GM21381 (cell line): ENCODE results near the gene TOR1AIP1.
A peak's percentile ranks its signal among the peaks of the same experiment; 100 is the strongest.

Source experiments
- ATAC-seq: cut with Tn5 transposase; IDR thresholded peaks from one replicate; pipeline ENCODE4 v1.9.1; 2021; ENCODE audit warnings: mild to moderate bottlenecking, moderate library complexity; ENCODE audit not compliant: unreplicated experiment

TOR1AIP1 gene

DNA sequence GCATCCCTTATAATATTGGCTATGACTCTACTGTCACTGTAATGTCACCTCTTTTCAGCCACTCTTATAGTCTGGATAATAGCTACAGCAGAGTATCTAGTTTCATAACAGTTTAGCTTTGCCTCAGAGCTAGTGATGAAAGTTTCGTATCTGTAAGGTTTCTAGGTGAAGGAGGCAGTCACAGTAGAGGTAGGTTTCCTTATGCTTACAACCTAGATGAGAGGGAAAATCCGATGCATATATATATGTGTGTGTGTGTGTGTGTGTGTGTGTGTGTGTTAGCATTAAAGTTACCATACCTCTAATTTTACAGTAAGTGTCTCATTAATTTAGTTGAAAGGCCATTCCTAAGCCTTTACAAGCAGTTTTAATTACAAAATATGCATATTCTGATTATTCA, 2.3 kb upstream of the TOR1AIP1 start:
- no peak for ATAC-seq

GRCh38 chr1:179881642-179882252, 338 bp upstream of the TOR1AIP1 start:
- no peak for ATAC-seq

- peak; percentile 5 for ATAC-seq
Measured at GRCh38 chr1:179883040-179883744, 1.1 kb downstream of the TOR1AIP1 start.

GRCh38 chr1:179883745-179884138, 1.7 kb downstream of the TOR1AIP1 start:
- ATAC-seq = no peak

DNA sequence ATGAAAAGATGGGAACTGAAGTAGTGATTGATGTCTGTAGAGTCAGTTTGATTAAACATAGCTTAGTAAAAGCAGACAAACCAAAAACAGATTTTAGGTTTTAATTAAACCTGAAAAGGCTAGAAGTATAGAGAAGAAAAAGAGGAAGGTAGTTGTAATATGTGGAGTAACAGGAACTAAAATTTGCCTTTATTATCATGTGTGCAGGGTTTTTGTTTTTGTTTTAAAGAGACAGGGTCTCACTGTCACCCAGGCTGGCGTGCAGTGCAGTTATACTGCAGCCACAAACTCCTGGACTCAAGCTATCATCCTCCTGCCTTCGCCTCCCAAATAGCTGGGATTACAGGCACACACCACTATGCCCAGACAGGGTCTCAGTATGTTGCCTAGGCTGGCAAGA, 6.0 kb downstream of the TOR1AIP1 start:
- ATAC-seq = no peak

DNA sequence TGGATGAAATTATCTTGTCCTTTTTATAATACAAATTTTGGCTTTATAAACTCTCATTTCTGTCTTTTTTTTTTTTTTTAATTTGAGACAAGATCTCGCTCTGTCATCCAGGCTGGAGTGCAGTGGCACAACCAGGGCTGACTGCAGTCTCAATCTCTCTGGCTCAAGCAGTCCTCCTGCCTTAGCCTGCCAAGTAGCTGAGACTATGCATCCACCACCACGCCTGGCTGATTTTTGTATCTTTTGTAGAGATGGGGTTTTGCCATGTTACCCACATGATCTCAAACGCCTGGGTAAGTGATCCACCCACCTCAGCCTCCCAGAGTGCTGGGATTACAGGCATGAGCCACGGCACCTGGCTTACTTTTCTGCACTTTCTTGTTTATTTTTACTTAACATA, 7.5 kb downstream of the TOR1AIP1 start:
- ATAC-seq = no peak

DNA sequence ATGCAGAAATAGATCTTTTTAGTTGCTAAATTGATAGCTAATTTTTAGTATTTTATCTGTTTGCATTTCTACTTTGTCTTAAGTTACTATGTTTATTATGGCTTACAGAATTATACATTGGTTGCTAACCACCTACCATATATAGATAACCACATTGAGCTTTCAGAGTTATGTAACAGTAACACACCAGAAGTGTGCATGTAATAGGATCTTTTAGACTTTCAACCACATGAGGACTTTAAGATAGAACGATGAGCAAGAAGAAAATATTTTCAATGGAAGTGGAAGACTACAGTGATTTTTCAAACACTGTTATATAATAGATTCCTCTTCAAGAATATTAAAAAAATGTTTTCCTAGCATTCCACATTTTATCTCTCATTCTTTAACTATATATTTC, 28.8 kb downstream of the TOR1AIP1 start:
- no peak for ATAC-seq

DNA sequence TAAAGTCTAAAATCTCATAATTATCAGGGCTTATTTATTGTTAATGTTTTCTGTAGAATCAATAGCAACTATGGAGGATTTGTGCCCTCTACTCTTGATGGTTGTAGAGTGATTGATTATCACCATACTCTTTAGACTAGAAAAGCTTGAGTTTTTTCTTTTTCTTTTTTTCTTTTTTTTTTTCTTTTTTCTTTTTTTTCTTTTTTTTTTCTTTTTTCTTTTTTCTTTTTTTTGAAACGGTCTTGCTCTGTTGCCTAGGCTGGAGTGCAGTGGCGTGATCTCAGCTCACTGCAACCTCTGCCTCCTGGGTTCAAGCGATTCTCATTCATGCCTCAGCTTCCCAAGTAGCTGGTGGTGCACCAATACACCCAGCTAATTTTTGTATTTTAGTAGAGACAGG, 29.7 kb downstream of the TOR1AIP1 start:
- no peak for ATAC-seq

- ATAC-seq = no peak
Measured at GRCh38 chr1:179917601-179918429, 35.7 kb downstream of the TOR1AIP1 start.

DNA sequence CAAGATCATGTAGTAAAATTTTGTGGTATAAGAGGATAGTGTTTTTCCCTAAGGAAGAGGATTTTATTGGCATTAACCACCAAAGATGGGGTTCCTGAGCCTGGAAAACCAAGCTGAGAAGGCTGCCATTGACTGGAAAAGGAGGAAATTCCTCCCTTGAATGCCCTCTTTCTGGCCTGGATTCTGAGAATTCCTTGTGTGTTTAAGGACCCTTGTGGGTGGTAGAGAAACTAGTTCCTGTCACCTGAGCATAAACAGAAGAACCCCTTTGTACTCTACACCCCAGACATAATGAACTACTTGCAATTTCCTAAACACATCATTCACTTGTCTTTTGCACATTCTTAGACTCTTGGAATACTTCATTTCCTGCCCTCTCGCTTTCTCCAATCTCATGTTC, 39.4 kb downstream of the TOR1AIP1 start:
- no peak for ATAC-seq

DNA sequence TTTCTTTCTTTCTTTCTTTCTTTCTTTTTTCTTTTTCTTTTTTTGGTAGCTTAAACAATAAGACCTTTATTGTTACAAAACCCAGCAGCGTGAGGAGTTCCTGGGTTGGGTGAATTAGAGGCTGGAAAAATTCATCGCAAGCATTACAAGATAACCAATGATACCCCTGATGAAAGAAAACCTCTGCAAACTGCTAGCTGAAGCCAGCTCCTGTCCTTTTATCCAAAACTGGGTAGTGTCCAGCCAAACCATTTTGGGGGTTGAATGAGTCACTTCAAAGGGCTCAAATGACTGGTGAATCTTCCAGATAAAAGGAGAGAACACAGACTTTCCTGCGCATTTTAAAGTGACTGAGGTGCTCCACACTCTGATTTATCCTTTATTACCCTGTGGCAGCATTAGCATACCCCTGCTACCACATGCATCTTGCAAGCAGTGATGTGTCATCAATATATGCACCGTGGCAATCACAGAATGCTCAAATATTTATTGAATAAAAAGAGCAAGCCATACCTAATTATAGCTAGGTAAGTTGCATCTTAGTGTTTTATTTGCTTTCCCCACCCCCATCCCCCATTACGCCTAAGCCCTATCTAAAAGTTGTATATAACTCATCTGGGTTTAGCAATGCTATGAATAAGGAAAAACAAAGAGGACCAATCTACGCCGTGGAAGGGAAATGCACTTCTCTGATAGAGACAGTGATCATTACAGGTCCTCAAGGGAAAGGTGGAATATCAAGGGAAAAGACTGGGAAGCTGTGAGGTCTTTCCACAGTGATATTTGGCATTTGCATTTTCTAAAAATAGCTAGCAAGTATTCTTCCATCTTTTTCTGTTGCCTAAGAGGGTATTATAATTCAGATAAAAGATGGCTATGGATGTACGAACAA, 40.1 kb downstream of the TOR1AIP1 start:
- no peak for ATAC-seq

DNA sequence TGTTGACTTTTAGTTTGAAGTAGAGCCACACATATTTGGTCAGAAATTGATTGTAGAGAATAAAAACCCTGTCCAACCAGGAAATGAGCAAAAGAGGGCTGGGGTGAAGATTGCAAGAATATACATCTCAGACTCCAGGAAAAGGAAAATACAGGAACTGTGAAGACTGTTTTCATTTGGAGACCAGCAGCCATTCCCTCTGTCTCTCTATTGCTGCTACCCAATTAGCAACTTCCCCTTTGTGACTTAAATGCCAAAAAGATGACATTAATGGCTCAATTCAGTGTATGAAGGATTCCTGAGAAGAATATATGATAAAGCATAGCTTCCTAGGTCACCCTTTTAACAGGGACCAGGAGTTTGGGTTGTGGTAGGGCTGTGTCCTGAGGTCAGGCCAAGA, 40.9 kb downstream of the TOR1AIP1 start:
- ATAC-seq = no peak

DNA sequence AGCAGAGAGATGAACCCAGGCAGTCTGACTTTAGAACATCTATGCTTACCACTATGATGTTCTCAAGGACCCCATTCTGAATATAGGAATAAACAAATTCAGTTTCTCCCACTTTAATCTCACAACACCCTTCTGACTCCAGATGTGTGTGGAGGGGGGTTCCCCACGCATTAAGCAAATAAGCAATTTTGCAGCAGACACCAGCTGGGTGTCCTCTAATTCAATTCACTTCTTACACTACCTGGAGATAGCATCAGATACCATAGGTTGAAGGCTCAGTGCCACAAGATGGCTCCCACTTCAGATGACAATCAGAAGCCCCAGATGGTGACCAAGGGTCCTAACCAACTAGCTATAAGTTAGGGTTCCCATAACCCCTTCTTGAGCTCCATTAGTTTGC, 42.2 kb downstream of the TOR1AIP1 start:
- no peak for ATAC-seq

- ATAC-seq = no peak
Measured at GRCh38 chr1:179925302-179925701, 43.2 kb downstream of the TOR1AIP1 start.

DNA sequence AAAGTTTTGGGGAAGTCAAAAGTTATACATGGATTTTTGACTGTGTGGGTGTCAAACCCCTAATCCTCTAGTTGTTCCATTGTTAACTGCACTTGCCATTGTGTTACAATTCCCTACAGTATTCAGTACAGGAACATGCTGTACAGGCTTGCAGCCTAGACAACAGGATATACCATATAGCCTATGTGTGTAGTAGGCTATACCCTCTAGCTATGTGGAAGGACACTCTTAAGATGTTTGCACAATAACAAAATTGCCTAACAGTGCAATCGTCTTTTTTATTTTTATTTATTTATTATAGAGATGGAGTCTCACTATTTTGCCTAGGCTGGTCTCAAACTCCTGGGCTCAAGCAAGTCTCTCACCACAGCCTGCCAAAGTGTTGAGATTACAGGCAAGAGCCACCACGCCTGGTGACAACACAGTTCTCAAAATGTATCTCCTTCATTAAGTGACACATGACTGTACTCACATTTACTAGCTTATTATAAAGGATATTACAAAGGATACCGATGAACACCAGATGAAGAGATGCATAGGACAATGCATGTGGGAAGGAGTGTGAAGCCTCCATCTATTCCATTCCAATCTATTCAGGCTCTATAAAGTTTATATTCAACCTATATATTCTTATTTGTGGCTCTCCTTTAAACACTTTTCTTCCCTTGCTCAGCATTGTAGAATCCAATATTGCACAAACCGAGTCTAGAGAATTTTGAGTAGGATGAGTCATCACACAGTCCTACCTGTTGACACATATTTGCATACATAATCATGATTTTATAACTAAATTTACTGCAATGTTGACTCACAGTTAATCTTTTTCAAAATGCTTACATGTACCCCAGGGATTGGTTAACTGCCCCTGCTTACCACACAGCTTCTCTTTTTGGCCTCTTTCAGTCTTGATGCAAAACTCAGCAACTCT, 44.1 kb downstream of the TOR1AIP1 start:
- ATAC-seq = no peak

GRCh38 chr1:179926850-179927205, 44.7 kb downstream of the TOR1AIP1 start:
- ATAC-seq = no peak

DNA sequence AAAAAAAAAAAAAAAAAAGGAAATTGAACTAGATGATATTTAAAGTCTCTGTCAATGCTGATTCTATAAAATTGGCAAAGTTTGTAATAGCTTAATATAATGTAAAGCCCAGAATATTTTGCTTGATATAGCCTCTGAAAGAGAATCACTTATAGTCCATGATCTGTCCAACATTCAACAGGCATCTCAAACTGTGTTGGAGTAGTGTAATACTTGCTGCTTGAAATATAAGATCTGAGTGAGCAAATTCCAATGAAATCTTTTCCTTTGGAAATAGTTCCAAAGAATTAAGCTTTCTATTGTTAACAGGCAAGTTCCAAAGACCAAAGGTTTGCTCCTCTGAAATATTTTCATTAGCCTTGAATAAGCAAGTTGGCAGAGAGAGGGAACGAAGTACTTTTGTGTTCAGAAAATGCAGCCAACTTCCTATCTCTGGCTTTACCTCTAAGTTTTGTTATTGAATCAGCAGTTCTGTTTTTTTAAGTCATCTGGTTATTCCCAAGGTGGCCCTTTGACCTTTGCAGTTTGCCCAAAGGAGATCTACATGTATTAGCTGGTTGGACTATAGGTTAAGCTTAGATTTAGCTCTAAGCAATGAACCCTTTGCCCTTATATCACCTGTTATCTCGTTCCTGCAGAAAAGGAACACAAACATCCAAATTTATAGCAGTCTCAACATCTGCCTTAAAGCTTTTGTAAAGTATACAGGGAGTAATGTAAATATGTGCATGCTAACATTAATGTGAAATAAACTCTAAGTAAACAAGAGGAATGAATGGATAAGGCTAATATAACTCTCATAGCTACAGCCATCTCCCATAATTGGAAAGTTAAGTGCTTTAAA, 48.1 kb downstream of the TOR1AIP1 start:
- no peak for ATAC-seq

GRCh38 chr1:179930867-179931266, 48.8 kb downstream of the TOR1AIP1 start:
- no peak for ATAC-seq

- ATAC-seq = no peak
Measured at GRCh38 chr1:179933219-179933618, 51.1 kb downstream of the TOR1AIP1 start.
